Kidney (tissue), 22 donors: ENCODE measurements around the gene ZNF750. TPM values are rescaled to one million over a fixed set of nuclear protein-coding genes. Genes with fewer than 3 reads are reported as not detected.
A peak's percentile ranks its signal among the peaks of the same experiment; 100 is the strongest.

Experiments used
- DNase-seq, 5 donors: peaks; one replicate each; pipeline ENCODE4 v3.0.0-alpha.2; 2013 to 2020
- FAIRE-seq: peaks from 2 replicates; lab custom pipeline; 2012; peaks lifted over from hg19 to GRCh38; lab: Jason Lieb, UNC
- H3K27ac ChIP-seq, 2 donors: one replicate each; pipeline ENCODE4 v1.7.0; 2013; ENCODE audit warnings: low read depth in 2 of 2, low read length in 2 of 2, inconsistent platforms in 1 of 2
- H3K27me3 ChIP-seq: one replicate; pipeline ENCODE4 v1.7.1; 2013; ENCODE audit warnings: low read length, inconsistent platforms; ENCODE audit not compliant: control insufficient read depth, insufficient read depth
- H3K36me3 ChIP-seq, 3 donors: one replicate each; pipeline versions ENCODE4 v1.7.0 to v1.7.1; 2013; ENCODE audit warnings: low read length in 3 of 3, control low read depth in 1 of 3, inconsistent platforms in 1 of 3; ENCODE audit not compliant: insufficient read depth in 3 of 3, control insufficient read depth in 2 of 3
- H3K4me1 ChIP-seq, 3 donors: one replicate each; pipeline versions ENCODE4 v1.7.0 to v1.7.1; 2013; ENCODE audit warnings: low read length in 3 of 3, inconsistent platforms in 1 of 3, low read depth in 1 of 3; ENCODE audit not compliant: control insufficient read depth in 2 of 3, insufficient read depth in 2 of 3
- H3K4me3 ChIP-seq, 3 donors: one replicate each; pipeline versions ENCODE4 v1.7.0 to v1.8.1; 2013; ENCODE audit warnings: low read length in 3 of 3, control low read depth in 1 of 3, inconsistent platforms in 1 of 3
- H3K9ac ChIP-seq, 3 donors: one replicate each; pipeline versions ENCODE4 v1.7.0 to v1.7.1; 2013; ENCODE audit warnings: low read length in 3 of 3, control low read depth in 1 of 3, inconsistent platforms in 1 of 3
- H3K9me3 ChIP-seq, 3 donors: one replicate each; pipeline versions ENCODE4 v1.7.0 to v1.7.1; 2013; ENCODE audit warnings: low read length in 3 of 3, control low read depth in 1 of 3, inconsistent platforms in 1 of 3; ENCODE audit not compliant: control insufficient read depth in 2 of 3, insufficient read depth in 1 of 3
- CTCF ChIP-seq: IDR thresholded peaks from 3 replicates; pipeline ENCODE4 v1.5.1; 2012; ENCODE audit warnings: mild to moderate bottlenecking, moderate library complexity, borderline replicate concordance; ENCODE audit not compliant: insufficient read depth; ENCODE audit errors: extremely low read depth
- intact Hi-C: fragments of 100-400 bp; cut with DNase I; formaldehyde crosslinking; loops from one replicate; pipeline ENCODE4 v1.11.1; 2022
- long read RNA-seq, 10 donors: library from polyadenylated mRNA in 1 of 10; unstranded in 1 of 10; transcript quantifications; one replicate each; pipeline ENCODE4 v2.0.0 and lab custom pipeline, GENCODE V29; 2021 to 2026
- polyA plus RNA-seq: library from polyadenylated mRNA; stranded (reverse); fragments of 350-450 nt; fragmentation: Illumina TruSeq; extraction: RNeasy Lipid Tissue Mini Kit (QIAGEN cat#74804); gene quantifications from one replicate; pipeline ENCODE4 v1.2.3, GENCODE V29; 2014; ENCODE audit warnings: low read depth, low replicate concordance; ENCODE audit not compliant: insufficient read depth
- total RNA-seq: library from RNA; stranded (reverse); fragmentation: NEBNext Ultra II Directional; extraction: Animal tissue kit (Norgen Biotek cat#: 25700); gene quantifications from one replicate; pipeline ENCODE4 v1.2.1, GENCODE V29; 2021
- donor health status: control.
- donor health status: control.
- donor health status: control.
- donor health status: control.
- donor health status: control.
- donor health status: DM: yes; HTN: yes; CAD: no.
- donor health status: Normal renal cell carcinoma (clear cell type).

ZNF750 gene
- total RNA-seq (0.25 TPM), polyA plus RNA-seq (0.30 TPM)
- long read RNA-seq, donor 1, partial matches to known transcripts, result 12 of 12 reads
- long read RNA-seq, donor 1, other reads (novel, unspliced or antisense), result 0 of 12 reads
- long read RNA-seq, donor 2, partial matches to known transcripts, result 21 of 21 reads
- long read RNA-seq, donor 2, other reads (novel, unspliced or antisense), result 0 of 21 reads
- long read RNA-seq, donor 3, partial matches to known transcripts, result 0 of 2 reads
- long read RNA-seq, donor 3, other reads (novel, unspliced or antisense), result 0 of 2 reads
- long read RNA-seq, donor 4, result 0 reads
- long read RNA-seq, donor 5, result 0 reads
- long read RNA-seq, donor 6, result 0 reads
- long read RNA-seq, donor 7, result 0 reads
- long read RNA-seq, donor 8, result 0 reads
- long read RNA-seq, donor 9, result 0 reads
- long read RNA-seq, donor 10, partial matches to known transcripts, result 0 of 1 reads
- long read RNA-seq, donor 10, other reads (novel, unspliced or antisense), result 0 of 1 reads

GRCh38 chr17:82839617-82840292, at the start of gene ZNF750:
TSS of gene ZNF750 (minus strand) at chr17:82840022. CDS start at chr17:82832454, 7,568 bp downstream.
- intact Hi-C loops, result no loop called here
- no peaks in the 10 kb centered on the region for H3K9me3 ChIP-seq
- FAIRE-seq, result no peak
- H3K4me1 ChIP-seq, result peaks cover 0 to 17% (median 8%) of the 10 kb centered on the region in 3 donors
- H3K27ac ChIP-seq, result peak within 1 kb of the TSS in 1 of 2 donors; percentile 47
- TF ChIP-seq CTCF, result no peak
- no peaks in the 10 kb centered on the region for H3K27me3 ChIP-seq
- H3K4me3 ChIP-seq, result peak within 1 kb of the TSS in 1 of 3 donors; percentile 38
- DNase-seq, result peak in 4 of 5 donors; percentile 78 to 88 (median 83)
- peak within 1 kb of the TSS in 1 of 3 donors; percentile 46 for H3K9ac ChIP-seq
- no peaks in the 10 kb centered on the region for H3K36me3 ChIP-seq

- H3K4me3 ChIP-seq, result no peak overlapping the region
- no peak overlapping the region for H3K9ac ChIP-seq
- no peaks in the 10 kb centered on the region for H3K27me3 ChIP-seq
- intact Hi-C loops, result no loop called here
- H3K4me1 ChIP-seq, result peaks cover 8 to 35% (median 21%) of the 10 kb centered on the region in 3 donors
- DNase-seq (peak in 4 of 5 donors; percentile 46 to 73 (median 56)), FAIRE-seq (no peak)
- H3K9me3 ChIP-seq, result no peaks in the 10 kb centered on the region
- H3K36me3 ChIP-seq, result no peaks in the 10 kb centered on the region
- H3K27ac ChIP-seq, result peak overlapping the region; percentile 13 to 67
- no peak for TF ChIP-seq CTCF
These were observed 49.0 kb upstream of the ZNF750 start for GRCh38 chr17:82888583-82889495.

GRCh38 chr17:82887255-82888164, 47.7 kb upstream of the ZNF750 start:
- no peaks in the 10 kb centered on the region for H3K36me3 ChIP-seq
- no peak overlapping the region for H3K4me3 ChIP-seq
- intact Hi-C loops, result no loop called here
- DNase-seq (no peak), FAIRE-seq (no peak)
- no peak for TF ChIP-seq CTCF
- no peaks in the 10 kb centered on the region for H3K27me3 ChIP-seq
- no peak overlapping the region for H3K27ac ChIP-seq
- peaks cover 5 to 30% (median 10%) of the 10 kb centered on the region in 3 donors for H3K4me1 ChIP-seq
- H3K9me3 ChIP-seq, result no peaks in the 10 kb centered on the region
- no peak overlapping the region for H3K9ac ChIP-seq
